ENCODE results near the gene SKAP1.
"Not testable (repeated sequence)": the region's sequence is repeated elsewhere in the genome, so short reads cannot be mapped to it uniquely, and the experiment has no call there.

Gene SKAP1

DNA sequence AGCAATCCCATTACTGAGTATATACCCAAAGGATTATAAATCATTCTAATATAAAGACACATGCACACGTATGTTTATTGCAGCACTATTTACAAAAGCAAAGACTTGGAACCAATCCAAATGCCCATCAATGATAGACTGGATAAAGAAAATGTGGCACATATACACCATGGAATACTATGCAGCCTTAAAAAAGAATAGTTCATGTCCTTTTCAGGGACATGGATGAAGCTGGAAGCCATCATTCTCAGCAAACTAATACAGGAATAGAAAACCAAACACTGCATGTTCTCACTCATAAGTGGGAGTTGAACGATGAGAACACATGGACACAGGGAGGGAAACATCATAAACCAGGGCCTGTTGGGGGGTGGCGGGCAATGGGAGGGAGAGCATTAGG lies 19.3 kb upstream of the SKAP1 start:
- not testable (repeated sequence) for DNase-seq (ENCODE audit: low read depth in 2 of 2, low spot score in 1 of 2)

DNA sequence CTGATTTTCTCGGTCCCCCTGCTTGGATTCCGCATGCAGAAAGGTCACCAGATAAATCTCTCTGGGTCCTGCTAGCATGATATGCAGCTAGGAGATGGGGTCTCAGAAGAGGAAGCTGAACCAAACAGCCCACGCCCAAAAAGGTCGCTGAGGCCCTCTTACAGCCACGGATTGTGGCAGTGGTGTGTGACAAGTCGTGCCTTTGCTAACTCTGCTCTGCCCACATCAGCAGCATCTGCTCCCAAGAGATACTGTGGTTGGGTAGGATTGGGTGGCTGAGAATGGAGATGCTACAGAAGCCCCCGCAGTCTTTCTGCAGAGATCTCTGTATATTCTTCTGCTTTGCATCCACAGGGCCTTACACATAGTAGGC lies 15.2 kb upstream of the SKAP1 start:
- no peak for DNase-seq (ENCODE audit: low read depth in 2 of 2, low spot score in 1 of 2)

DNA sequence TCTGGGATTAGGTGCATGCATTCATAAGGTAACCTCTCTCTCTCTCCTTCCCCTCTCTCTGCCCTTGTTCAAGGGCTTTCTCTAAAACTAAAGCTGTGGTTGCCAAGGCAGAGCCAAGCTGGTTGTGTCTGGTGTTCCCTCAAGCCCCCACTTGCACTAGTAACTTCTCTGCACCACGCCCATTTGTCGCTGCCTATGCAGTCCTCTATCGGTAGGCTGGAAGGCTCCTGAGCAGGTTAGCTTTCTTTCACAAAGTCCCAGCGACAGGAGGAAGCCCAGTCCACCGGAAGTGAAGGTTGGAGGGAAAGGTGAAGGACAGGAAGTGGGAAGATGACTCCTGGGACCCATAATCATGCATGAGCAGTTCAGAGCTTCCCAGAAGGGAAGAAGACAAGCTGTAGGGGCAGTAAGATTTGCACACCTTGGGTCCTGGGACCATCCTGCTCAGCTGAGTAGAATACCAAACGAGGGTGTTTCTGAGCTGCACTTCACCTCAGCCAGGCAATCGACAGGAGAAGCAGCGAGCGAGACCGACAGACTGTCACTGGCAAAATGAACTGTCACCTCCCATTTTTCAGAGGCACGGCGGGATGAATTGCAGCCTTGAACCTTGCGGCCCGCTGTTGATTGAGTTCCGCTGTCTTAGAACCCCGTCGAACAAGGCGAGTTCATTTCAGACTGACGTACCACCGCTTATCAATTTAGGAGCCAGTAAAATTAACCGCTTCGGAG lies 14.7 kb upstream of the SKAP1 start:
- no peak for DNase-seq (ENCODE audit: low read depth in 2 of 2, low spot score in 1 of 2)

DNA sequence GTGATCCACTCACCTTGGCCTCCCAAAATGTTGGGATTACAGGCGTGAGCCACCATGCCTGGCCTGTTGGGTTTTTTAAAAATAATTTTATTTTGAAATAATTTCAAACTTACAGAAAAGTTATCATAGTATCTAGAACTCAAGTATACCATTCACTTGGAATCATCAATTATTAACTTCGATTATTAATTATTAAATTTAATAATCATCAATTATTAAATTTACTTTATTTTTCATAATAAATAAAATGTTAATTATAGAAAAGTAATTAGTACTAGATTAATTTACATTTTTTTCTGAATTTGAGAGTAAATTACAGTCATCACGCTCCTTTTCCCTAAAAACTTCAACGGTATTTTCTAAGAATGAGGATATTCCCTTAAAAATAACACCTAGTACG lies 13.7 kb upstream of the SKAP1 start:
- DNase-seq (ENCODE audit: low read depth in 2 of 2, low spot score in 1 of 2), result no peak

DNA sequence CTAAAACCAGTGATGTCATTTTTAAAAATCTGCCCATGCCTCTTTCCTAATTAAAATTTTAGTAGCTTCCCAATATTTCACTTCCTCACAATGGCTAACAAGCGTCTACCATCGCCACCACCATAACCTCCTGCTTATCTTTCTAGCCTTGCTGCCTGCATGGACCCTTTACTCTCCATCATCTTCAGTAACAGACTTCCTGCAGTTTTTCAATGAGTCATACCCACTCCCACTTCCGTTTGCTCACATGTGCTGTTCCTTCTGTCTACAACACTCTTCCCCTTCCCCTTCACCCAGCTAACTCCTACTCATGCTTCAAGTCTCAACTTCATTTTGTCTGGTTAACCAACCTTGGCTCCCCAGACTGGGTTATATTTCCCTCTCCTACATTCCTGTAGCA lies 12.8 kb upstream of the SKAP1 start:
- DNase-seq (ENCODE audit: low read depth in 2 of 2, low spot score in 1 of 2), result no peak

DNA sequence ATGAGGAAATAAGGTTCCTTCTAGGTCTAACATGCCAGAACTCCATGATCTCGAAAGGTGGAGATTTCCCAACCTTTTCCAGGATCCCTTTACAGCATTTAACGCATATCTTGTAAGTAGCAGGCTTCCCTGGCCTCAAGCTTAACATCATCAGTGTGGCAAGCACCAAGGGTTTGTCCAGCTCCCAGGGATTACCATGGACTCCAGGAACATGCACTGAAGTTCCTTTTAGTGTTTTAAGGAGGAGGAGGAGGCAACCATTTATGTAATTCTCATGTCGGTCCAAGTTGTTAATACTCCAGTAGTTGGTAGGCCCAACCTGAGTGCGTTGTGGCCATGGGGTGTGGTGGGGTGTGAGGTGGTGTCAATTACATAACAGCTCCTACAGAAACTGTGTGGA lies 11.8 kb upstream of the SKAP1 start:
- no peak for DNase-seq (ENCODE audit: low read depth in 2 of 2, low spot score in 1 of 2)

DNA sequence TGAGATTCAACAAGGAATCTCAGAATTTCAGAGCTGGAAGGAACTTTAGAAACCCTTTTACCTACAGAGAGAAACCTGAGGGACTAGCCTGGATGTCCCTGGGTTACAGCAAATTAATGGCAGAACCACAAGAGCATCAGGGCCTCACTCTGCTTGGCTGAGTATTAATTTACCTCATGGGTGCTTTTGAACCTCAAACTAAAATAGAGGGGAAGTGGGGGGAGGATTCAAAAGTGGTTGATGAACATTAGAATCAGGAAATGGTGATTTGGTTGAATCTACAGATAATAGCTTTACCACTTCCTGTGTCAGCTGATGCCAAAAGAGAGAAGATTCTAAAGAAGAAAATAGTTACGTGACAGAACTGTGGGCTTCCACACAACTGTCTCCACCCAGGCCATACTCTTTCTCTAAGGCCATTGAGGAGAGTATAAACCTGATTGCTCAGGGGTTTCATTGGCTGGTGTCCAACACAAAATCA lies 11.3 kb upstream of the SKAP1 start:
- DNase-seq (ENCODE audit: low read depth in 2 of 2, low spot score in 1 of 2), result no peak

DNA sequence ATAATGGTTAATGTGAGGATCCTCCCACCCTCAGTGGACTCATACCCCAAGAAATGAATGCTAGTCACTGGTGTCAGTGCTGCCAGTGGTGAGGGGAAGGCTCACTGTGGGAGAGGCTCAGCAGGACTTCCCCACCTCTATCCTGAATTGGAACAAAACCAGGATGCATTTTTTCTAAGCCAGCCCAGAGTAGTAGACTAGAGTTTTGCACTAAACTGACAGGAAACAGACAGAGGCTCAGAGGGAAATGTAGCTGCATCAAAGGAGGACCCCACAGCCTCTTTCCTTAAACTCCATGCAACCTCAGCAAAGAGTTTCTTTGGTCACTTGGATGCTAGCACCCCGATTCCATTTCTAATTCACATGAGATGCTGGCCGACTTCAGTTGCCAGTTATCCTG lies 10.7 kb upstream of the SKAP1 start:
- DNase-seq (ENCODE audit: low read depth in 2 of 2, low spot score in 1 of 2), result no peak

DNA sequence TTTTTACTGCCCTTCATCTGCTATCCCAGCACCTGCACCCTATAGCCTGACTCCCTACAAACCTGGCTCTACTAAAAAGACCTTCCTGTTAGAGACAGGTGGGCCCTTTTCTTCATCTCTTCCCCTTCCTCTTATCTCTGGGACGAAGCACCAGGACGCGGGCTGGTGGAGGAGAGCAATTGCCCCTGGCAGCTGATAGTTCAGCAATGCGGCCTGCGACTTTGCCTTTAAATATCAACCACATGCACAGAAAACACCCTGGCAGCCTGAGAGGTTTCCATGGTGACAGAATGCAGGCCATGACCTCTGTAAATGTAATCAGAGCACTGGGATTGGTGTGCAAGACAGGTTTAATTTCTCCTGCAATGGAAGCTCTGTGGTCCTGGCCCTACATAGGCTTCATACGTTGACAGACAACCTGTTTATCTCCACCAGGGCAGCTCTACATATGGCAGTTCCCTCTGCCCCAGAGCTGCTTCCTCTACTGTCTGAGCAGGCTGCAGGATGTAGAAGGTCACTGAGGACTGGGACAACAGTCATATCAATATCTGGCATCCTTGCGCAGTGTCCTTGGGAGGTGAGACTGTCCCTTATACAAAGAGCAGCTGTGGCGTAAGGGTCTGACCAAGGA lies 10.0 kb upstream of the SKAP1 start:
- no peak for DNase-seq (ENCODE audit: low read depth in 2 of 2, low spot score in 1 of 2)

DNA sequence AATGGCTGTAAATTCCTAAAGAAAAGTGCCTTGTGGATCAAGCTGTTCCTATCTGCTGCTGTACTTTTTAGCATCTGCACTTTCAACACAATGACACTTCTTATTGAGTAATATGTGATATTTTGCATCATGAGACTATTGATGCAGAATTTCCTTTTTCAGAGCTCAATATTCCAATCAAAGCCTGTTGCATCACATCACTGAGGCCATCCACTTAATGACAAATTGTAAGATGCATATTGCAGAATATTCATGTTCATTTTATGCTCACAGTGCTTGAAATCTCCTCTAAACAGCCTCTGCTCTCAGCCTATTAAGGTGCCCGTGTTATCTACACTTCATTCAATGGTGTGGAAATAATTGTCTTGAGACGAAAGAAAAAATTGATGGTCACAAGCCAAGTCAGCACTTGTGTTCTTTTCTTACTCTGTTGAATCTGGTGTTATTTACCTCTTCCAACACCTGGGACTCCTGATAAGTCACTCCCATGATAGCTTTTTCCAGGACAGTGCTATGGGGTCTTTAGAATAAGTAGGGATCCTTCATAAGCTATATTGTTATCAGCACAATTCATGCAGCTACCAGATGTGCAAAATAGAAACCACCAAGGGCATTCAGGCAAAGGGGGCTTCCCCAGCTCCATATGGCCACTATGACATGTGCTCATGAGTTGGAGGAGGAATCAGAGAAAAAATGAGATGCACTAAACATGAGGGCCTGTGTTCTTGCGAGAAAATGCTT lies 9.3 kb upstream of the SKAP1 start:
- no peak for DNase-seq (ENCODE audit: low read depth in 2 of 2, low spot score in 1 of 2)

DNA sequence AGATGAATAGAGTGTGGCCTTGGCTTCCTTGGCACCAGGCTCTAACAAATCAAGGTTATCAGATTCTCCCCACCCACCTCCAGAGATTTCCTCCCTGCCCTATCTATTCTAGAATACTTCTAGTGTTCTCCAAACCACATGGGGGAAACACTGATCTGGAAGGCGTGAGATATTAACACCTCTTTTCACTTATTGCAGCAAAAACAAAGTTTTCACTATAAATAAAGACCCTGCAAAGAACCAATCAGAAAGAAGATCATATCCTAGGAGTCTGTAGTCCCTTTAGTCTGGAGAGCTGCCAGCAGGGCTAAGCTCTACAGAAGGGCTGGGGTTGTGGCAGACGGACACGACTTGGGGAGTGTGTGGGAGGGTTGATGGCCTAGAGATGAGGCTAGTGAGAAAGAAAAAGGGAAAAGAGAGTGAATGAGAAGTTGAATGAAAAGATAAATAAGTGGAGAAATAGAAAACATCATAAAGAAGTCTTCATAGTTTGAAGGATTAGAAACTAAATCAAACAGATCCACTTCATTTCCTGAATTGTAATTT lies 8.6 kb upstream of the SKAP1 start:
- no peak for DNase-seq (ENCODE audit: low read depth in 2 of 2, low spot score in 1 of 2)

DNA sequence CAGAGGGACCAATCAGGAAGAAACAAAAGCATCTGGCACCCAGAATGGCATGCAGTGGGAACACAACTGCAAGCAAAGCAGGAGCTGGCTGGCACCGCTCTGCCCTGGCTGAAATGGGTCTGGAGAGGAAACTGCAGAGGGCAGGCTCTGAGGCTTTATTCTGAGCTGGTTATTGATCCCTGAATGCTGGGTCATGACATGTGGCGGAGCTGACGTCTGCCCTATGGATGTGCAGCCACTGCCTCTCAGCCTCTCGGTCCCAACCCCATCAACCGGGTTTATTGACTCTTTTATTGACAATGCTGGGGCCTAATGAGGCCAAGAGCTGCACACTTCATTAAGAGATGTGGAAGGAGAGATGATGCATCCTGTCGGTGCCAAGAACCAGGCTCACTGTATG lies 3.9 kb upstream of the SKAP1 start:
- no peak for DNase-seq (ENCODE audit: low read depth in 2 of 2, low spot score in 1 of 2)

DNA sequence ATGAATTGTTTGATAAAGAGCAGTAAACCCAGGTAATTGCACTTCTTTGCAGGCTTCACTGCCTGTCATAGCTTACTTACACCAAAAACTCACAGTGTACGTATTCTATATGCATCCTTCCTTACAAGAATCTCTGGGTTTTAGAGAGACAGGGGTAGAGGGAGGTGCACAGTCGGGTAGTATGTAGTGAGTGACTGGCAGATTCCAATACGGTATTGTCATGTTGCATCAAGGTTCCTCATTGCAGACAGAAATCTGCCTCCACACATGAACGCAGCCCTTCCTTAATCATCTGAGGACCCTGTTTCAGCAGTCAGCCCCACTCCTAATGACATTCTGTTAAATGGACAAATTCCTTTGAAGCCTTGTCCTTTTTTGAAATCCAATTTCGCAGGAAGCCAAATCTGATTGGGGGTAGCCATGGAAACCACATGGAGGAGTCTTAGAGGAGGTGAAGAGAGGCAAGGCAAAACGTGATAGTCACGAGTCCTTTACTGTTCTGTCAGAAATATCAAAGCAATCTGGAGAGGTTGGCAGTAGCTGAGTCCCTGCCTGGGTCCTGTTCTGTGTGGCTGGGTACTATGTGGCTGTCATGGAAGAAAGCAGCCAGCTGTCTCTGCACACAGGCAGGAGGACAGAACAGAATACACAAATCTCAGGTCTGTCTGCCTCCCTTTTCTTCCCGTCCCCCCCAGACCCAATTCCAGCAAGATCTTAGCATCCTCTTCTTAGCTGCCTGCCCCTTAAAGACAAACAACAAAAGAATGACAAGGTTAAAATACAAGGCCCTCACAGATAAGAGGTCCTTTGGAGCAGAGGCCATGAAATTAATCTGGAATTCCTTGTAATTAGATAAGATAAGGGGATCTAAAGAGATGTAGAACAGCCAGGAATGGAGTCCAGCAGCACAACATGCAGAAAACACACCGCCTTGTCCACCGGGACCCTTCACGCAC lies 3.1 kb upstream of the SKAP1 start:
- no peak for DNase-seq (ENCODE audit: low read depth in 2 of 2, low spot score in 1 of 2)

DNA sequence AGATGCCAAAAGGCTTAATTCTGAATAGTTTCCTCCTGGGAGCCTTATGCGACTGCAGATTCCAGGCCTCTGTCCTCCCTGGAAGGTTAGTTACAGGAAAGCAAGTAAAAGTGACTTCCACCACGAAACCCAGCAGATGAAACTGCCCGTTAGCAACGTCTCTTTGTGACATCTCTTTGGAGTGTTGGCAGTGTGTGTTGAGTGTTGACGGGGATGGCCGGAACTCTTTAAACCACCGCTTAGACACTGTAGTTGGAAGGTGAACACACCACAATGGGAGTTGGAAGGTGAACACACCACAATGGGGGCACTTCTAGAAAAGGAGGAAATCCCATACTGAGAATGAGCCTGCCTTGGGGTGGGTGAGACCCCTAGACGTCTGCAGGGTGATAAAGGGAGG lies 858 bp downstream of the SKAP1 start:
- DNase-seq (ENCODE audit: low read depth in 2 of 2, low spot score in 1 of 2), result no peak

DNA sequence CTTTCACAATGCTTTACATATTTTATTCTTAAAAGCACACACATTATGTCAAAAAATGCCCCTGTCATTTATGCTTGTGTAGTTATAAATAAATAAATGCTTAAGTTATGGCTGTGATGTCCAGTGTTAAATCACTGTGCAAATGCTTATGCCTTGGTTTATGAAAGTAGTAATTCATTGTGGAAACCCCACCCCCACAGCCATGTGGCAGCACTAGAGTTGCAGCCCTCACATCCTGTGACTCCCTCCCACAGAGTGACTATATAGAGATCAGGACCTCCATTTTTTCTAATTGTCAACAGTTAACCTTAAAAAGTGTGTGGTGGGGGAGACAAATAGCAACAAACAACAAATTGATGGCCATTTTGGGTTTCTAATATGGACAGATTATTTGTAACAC lies 2.4 kb downstream of the SKAP1 start:
- peak in 1 of 2 donors; percentile 55 for DNase-seq (ENCODE audit: low read depth in 2 of 2, low spot score in 1 of 2)

DNA sequence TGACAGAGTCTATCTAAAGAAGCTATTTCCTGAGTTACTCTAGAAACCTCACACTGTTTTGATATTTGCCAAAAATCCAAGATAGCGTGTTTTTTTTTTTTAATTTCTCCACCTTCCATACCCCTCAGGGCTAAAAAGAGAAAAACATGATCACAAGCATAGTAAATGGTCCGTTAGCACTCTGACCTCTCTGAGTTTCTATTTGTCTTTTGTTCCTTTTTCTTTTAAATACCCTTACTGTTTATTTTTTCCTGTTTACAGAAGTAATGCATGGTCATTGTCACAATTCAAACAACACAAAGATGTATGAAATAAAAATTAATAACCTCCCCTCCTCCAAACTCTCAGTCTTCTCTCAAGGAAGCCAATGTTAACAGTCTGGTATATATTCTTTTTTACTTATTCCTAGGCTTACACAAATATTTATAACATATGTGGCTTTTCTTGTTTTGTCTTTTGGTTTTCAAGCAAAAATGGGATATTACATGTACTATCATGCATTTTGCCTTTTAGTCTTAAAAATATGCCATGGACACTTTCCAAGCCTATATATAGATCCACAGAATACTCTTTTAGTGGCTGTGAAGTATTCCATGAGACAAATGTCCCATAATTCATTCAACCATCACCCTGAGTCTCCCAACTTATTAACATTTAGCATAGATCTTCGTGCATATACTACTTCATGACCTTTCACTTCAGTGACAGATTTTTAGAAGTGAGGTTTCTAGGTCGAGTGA lies 3.1 kb downstream of the SKAP1 start:
- no peak for DNase-seq (ENCODE audit: low read depth in 2 of 2, low spot score in 1 of 2)

DNA sequence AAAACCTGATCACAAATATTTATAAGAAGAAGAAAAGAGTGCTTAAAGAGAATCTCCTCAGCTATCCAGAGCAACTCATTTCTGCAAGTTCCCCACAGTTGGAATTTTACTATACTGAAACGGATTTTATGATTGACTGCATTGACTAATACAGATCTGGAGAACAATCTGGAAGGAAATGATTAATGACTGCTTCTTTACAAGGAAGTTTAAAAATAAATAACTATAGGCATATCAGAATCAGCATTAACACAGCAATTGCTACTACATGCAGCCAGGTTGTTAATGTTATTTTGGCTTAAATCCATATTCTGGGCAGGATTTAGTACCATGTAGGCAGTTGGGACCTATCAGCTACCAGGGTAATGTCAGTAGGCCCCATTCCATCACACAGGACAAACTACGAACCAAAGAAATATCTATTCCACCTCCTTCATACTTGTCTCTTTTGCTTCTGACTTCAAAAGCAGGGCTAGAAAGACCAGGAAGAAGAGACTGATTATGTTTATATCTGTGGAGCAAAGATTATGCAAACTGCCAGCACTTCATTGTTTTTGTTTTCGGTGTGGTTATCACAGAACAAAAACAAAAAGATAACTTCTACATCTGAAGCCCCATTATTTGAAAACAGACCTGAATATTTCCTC lies 3.9 kb downstream of the SKAP1 start:
- no peak for DNase-seq (ENCODE audit: low read depth in 2 of 2, low spot score in 1 of 2)

DNA sequence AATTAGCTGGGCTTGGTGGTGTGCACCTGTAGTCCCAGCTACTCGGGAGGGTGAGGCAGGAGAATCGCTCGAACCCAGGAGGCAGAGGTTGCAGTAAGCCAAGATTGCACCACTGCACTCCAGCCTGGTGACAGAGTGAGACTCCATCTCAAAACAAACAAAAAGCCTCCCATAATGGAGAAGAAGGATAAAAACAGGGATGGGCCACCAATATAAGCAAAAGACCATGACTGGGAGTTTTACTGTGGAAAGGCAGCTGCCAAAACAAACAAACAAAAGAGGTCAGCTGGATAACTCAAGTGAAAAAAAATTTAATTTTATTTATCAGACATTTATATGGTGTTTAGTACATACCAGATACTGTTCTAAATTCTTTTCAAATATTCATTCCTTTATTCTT lies 8.0 kb downstream of the SKAP1 start:
- DNase-seq (ENCODE audit: low read depth in 2 of 2, low spot score in 1 of 2), result not testable (repeated sequence)

DNA sequence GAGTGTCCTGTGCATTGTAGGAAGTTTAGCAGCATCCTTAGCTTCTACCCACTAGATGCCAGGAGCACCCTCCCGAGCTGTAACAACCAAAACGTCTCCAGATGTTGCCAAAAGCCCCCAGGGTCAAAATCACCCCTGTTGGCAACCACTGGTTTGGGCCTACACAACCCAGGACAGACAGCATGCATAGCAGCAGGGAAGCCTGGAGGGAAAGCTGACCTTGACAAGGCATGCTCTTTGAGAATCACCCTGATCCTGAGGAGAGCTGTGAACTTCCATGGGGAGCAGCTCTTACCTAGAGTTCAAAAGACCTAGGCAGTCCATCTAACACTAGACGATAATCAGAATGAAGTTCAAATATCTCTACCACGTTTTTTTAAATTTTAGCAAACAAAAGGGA lies 9.2 kb downstream of the SKAP1 start:
- DNase-seq (ENCODE audit: low read depth in 2 of 2, low spot score in 1 of 2), result no peak

DNA sequence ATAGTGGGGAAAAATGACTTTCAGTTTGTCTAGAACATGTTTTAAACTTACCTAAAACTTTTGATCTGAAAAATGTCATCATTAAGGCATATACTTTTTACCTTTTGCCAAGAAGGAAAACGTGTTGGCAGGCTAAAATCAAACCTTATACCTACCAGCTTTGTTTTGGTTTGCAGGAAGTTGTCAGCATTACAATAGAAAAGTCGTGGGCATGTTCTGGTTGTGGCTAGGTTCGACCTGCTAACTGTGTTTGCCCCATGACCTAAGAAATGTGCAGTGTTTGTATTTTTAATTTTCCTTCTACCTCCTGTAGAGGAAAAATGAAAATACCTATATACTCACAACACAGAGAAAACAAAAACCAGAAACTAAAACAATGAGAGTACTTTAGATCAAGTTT lies 13.0 kb downstream of the SKAP1 start:
- DNase-seq (ENCODE audit: low read depth in 2 of 2, low spot score in 1 of 2), result no peak

All from stimulated activated CD8-positive, alpha-beta memory T cell treated with anti-CD3 and anti-CD28 coated beads, Interleukin-4, amount 100 ng/mL, for 4 hours (primary cell).